ENCODE results near the gene MOCOS.
"Not testable (repeated sequence)": the region's sequence is repeated elsewhere in the genome, so short reads cannot be mapped to it uniquely, and the experiment has no call there.

The MOCOS gene, protein sequence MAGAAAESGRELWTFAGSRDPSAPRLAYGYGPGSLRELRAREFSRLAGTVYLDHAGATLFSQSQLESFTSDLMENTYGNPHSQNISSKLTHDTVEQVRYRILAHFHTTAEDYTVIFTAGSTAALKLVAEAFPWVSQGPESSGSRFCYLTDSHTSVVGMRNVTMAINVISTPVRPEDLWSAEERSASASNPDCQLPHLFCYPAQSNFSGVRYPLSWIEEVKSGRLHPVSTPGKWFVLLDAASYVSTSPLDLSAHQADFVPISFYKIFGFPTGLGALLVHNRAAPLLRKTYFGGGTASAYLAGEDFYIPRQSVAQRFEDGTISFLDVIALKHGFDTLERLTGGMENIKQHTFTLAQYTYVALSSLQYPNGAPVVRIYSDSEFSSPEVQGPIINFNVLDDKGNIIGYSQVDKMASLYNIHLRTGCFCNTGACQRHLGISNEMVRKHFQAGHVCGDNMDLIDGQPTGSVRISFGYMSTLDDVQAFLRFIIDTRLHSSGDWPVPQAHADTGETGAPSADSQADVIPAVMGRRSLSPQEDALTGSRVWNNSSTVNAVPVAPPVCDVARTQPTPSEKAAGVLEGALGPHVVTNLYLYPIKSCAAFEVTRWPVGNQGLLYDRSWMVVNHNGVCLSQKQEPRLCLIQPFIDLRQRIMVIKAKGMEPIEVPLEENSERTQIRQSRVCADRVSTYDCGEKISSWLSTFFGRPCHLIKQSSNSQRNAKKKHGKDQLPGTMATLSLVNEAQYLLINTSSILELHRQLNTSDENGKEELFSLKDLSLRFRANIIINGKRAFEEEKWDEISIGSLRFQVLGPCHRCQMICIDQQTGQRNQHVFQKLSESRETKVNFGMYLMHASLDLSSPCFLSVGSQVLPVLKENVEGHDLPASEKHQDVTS

DNA sequence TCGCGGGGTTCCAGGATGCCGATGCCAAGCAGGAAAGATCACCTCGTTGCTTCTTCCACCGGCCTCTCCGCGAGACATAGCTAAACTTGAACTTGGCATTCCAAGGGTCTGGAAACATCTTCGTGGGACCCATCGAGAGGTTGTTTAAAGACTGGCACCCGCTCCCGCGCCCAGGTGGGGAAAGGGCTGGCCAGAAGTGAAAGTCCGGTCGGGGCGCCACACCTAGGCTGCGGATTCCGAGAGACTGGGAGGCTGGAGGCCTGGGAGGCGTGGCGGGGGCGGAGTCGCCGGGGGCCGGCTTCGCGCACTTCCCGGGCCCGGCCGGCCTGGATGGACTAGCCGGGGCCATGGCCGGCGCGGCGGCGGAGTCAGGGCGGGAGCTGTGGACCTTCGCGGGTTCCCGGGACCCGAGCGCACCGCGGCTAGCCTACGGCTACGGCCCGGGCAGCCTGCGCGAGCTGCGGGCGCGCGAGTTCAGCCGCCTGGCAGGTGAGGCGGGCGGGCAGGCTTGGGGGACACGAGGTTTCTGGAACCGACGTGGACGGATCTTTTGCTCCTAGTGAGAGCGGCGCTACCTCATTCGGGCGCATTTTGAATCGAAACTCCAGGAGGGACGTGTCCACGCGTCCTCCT is at the start of gene MOCOS:
Gene MOCOS (plus strand): TSS at position 305 of the 633 bp plus-strand sequence. CDS start 43 bp downstream, at position 348.
- peak; percentile 74 for DNase-seq (ENCODE audit: low read depth)

DNA sequence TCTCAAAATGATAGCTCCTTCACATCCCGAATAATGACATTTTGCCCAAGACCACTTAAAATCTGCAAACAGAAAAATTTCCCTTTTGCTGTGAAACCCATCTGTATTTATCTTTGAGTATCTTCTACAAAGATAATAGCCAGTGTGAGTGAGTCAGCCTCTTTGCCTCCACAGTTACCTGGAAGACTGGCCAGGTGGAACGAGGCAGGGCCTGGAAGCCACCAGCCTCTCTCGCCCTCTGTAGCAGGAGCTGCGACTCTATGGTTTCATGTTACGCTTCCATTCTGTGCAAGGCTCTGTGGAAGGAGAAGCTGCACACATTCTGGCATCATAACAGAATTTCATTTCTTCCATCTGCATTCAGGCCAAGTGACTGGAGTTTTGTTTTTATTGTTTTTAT is 48.1 kb upstream of the MOCOS start:
- DNase-seq (ENCODE audit: low read depth) = no peak

- DNase-seq (ENCODE audit: low read depth) = no peak
Measured at GRCh38 chr18:36141576-36141975, 45.7 kb upstream of the MOCOS start.

GRCh38 chr18:36142751-36143150 is 44.5 kb upstream of the MOCOS start:
- no peak for DNase-seq (ENCODE audit: low read depth)

DNA sequence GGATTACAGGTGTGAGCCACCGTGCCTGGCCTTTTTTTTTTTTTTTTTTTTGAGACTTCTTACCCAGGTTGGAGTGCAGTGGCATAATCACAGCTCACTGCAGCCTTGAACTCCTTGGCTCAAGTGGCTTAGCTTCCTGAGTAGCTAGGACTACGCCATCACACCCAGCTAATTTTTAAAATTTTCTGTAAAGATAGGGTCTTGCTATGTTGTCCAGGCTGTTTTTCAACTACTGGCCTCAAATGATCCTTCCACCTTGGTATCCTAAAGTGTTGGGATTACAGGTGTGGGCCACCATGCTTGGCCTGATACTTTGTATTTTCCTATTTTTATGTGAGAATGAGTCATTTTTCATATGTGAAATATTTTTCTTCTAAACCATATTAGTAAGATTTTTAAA is 43.9 kb upstream of the MOCOS start:
- no peak for DNase-seq (ENCODE audit: low read depth)

- DNase-seq (ENCODE audit: low read depth) = no peak
Measured at GRCh38 chr18:36149514-36150289, 37.6 kb upstream of the MOCOS start.

GRCh38 chr18:36152781-36153180 is 34.5 kb upstream of the MOCOS start:
- DNase-seq (ENCODE audit: low read depth) = no peak

DNA sequence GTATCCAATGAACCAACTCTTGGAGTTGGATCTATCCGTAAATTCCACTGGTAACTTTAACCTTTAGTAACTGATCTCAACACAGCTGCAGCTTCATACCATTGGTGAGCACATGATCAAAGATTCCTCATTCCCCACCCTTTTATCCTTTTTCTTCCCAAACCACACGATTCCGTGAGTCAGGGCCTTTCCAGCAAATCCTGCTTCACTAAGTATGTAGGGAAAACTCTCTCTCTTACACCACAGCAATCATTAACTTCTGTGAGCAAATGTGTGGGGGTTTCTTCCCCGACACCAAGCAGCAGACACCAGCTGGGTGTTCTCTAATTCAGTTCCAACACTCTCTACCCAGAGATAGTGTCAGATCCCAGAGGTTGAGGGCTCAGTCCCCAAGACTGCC is 34.1 kb upstream of the MOCOS start:
- DNase-seq (ENCODE audit: low read depth) = peak; percentile 96

GRCh38 chr18:36153771-36154170 is 33.5 kb upstream of the MOCOS start:
- DNase-seq (ENCODE audit: low read depth) = peak; percentile 63

DNA sequence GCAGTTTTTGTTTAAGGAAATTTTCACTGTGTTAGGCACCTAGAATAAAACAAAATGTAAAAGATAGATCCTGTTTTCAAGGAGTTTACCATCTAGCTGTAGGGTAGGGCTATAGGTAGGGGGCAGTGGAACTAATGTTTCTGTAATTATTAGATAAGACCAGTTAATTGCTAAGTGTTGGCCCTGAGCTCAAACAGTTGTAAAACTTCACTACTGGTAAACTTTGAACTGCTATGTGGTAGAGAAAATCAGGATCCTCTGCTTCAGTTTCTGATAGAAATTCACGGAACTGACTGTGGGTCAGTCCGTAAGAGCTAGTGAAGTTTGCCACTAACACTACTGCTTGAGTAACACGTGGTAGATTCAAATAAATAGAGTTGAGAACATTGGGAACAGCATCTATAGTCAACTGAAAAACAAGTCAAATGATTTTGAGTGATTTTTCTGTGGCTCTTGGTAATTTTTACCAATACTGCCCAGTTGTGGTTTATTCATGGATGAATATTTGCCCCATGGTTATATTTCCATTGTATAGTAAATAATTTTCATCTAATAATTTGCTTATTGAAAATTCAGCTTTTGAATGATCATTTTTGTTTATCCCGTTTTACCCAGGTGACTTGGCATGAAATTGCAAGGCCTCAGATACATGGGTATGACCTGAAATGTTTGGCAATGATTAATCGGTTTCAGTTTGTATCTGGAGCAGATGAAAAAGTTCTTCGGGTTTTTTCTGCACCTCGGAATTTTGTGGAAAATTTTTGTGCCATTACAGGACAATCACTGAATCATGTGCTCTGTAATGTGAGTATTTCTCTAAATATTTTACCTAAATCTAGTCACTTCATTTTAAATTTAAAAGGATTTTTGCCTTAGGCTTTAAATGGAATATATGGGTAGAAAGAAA is 31.2 kb upstream of the MOCOS start:
- peak; percentile 63 for DNase-seq (ENCODE audit: low read depth)

DNA sequence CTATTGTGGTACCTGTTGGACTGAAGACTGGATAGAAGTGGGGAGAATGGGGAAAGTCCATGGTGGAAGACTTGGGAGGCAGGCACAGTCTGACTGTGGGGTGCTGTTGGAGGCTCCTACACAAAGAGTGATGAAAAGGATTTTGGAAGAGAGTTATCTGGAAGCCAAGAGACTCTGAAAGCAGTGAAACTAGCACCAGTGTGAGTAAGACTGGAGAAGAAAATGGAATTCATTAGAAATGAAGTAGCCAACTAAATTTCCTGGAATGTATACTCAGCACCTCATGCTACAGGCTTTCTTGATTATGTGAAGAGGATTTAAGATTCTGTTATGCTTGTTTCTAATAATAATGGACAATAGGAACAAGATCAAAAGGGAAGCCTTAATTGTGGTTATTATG is 29.9 kb upstream of the MOCOS start:
- peak; percentile 68 for DNase-seq (ENCODE audit: low read depth)

DNA sequence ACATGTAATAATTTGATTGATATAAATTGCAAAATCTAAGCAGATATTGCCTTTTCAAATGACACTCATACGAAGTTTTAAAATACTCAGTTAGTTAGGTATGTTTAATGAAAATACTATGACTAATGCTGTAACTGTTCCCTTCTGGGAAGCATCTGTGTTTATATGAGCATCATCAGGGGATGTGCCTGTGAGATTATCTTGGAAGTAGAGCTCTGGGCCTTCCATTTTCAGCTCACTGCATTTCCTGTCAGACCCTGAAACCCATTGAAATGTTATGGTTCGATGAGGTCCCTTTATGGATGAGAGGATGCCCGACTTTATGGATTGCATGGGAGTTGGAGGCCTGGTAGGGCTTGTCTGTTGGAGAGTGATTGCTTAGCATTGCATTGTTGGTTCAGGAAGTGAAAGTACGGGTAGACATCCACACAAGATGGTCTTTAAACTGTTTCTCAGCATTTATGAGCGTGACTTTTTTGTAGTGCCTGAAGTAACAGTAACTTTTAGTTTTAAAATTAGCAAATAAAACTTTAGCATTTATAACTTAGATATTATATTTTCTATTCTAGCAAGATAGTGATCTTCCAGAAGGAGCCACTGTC is 28.9 kb upstream of the MOCOS start:
- DNase-seq (ENCODE audit: low read depth) = peak; percentile 93

- no peak for DNase-seq (ENCODE audit: low read depth)
Measured at GRCh38 chr18:36160959-36161371, 26.3 kb upstream of the MOCOS start.

DNA sequence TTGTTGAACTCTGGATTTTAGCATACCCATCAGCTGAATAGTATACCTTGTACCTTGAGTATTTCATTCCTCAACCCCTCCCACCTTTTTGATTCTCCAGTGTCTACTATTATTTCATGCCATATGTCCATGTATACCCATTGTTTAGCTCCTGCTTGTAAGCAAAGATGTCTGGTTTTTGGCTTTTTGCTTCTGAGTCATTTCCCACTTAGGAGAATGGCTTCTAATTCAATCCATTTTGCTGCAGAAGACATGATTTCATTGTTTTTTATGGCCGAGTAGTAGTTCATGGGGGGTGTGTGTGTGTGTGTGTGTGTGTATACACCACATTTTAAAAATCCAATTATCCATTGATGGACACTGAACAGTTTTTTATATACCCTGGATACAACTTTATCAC is 24.3 kb upstream of the MOCOS start:
- no peak for DNase-seq (ENCODE audit: low read depth)

GRCh38 chr18:36167692-36168218 is 19.5 kb upstream of the MOCOS start:
- no peak for DNase-seq (ENCODE audit: low read depth)

DNA sequence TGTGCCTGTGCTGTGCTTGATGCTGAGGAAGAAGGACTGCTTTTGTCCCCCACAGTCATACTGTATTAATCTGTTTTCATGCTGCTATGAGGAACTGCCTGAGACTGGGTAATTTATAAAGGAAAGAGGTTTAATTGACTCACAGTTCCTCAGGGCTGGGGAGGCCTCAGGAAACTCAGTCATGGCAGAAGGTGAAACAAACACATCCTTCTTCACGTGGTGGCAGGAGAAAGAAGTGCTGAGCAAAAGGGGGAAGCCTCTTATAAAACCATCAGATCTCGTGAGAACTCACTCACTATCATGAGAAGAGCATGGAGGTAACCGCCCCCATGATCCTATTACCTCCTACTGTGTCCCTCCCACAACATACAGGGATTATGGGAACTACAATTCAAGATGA is 19.0 kb upstream of the MOCOS start:
- DNase-seq (ENCODE audit: low read depth) = not testable (repeated sequence)

DNA sequence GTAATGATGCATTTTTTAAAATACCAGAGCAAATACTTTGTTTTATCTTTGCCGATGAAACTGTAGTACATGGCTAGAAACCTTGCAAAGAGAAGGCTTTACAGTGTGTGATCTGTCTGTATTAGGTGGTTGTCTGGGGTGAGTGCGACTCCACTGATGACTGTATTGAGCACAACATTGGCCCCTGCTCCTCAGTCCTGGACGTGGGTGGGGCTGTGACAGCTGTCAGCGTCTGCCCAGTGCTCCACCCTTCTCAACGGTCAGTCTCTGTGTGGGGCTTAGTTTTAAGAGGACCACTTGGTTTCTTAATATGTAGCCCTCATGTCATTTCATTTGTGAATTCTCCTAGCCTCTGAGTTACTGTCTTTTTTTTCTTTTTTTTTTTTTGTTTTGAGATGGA is 17.4 kb upstream of the MOCOS start:
- no peak for DNase-seq (ENCODE audit: low read depth)

GRCh38 chr18:36175481-36175880 is 11.8 kb upstream of the MOCOS start:
- no peak for DNase-seq (ENCODE audit: low read depth)

- DNase-seq (ENCODE audit: low read depth) = no peak
Measured at GRCh38 chr18:36176177-36176584, 11.1 kb upstream of the MOCOS start.

DNA sequence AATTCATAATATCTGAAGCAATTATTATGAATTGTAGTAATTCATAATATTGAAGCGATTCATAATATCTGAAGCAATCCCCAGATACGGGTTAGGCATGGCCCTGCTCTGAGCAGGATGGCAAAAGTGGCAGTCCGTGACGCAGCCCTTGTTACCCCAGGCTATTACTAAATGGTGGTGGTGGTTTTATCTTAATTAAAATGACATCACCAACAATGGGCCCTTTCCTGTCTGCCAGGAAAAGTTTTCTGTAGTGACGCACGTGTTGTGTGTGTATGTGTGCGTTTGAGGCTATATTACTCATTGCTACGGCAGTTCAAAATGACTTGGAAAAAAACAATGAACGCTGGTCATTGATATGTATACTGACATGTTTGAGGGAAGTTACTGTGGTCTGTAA is 10.6 kb upstream of the MOCOS start:
- DNase-seq (ENCODE audit: low read depth) = peak; percentile 50
